Common myeloid progenitor, CD34-positive (primary cell): ENCODE results near the gene TOP2B.

Source experiments
- CTCF ChIA-PET: fragments of 350-600 bp; sonication (Branson Sonifier 250); formaldehyde crosslinking; loops from one replicate; lab custom pipeline; 2021; ENCODE audit warnings: antibody characterized with exemption; lab: Charles Lee
- POLR2A ChIA-PET: fragments of 350-600 bp; sonication (Branson Sonifier 250); formaldehyde crosslinking; loops from one replicate; lab custom pipeline; 2021; ENCODE audit warnings: antibody characterized with exemption; lab: Charles Lee
- DNase-seq, 3 donors: peaks; one replicate each; pipeline versions ENCODE4 v3.0.0 to v3.0.0-alpha.2; 2013
- H3K27ac ChIP-seq, 2 experiments: 1 replicate in 1 of 2; 2 replicates in 1 of 2; pipeline ENCODE4 v1.7.0; 2013; ENCODE audit warnings: inconsistent platforms in 2 of 2, low read length in 2 of 2, mild to moderate bottlenecking in 2 of 2, low read depth in 1 of 2, moderate library complexity in 1 of 2; ENCODE audit not compliant: severe bottlenecking in 2 of 2, insufficient read depth in 1 of 2, poor library complexity in 1 of 2
- H3K27me3 ChIP-seq, 5 experiments: replicated peaks in 2 of 5; 1 replicate in 3 of 5; 2 replicates in 2 of 5; pipeline versions ENCODE4 v1.6.1 to v1.7.0; 2013; ENCODE audit warnings: low read length in 4 of 5, mild to moderate bottlenecking in 2 of 5, moderate library complexity in 2 of 5, inconsistent platforms in 1 of 5; ENCODE audit not compliant: insufficient read depth in 5 of 5, control insufficient read depth in 4 of 5
- H3K36me3 ChIP-seq, 4 experiments: 1 replicate in 2 of 4; 2 replicates in 2 of 4; pipeline versions ENCODE4 v1.6.1 to v1.7.0; 2013; ENCODE audit warnings: low read length in 3 of 4, control low read depth in 1 of 4, mild to moderate bottlenecking in 1 of 4; ENCODE audit not compliant: control insufficient read depth in 4 of 4, insufficient read depth in 4 of 4
- H3K4me1 ChIP-seq, 4 experiments: 1 replicate in 3 of 4; 2 replicates in 1 of 4; pipeline versions ENCODE4 v1.6.1 to v1.7.1; 2013; ENCODE audit warnings: low read length in 3 of 4, mild to moderate bottlenecking in 3 of 4, control low read depth in 1 of 4, inconsistent platforms in 1 of 4, moderate library complexity in 1 of 4; ENCODE audit not compliant: control insufficient read depth in 4 of 4, insufficient read depth in 4 of 4; ENCODE audit errors: control extremely low read depth in 1 of 4
- H3K4me3 ChIP-seq, 7 experiments: 1 replicate in 4 of 7; 2 replicates in 3 of 7; pipeline versions ENCODE4 v1.5.1 to v1.7.0; 2013; ENCODE audit warnings: mild to moderate bottlenecking in 7 of 7, low read length in 6 of 7, moderate library complexity in 6 of 7, inconsistent platforms in 2 of 7, low read depth in 2 of 7, control low read depth in 1 of 7; ENCODE audit not compliant: insufficient read depth in 4 of 7, control insufficient read depth in 1 of 7; ENCODE audit errors: extremely low read depth in 1 of 7
- H3K9me3 ChIP-seq, 5 experiments: 1 replicate in 4 of 5; 2 replicates in 1 of 5; pipeline versions ENCODE4 v1.6.1 to v1.7.1; 2013; ENCODE audit warnings: low read length in 4 of 5, mild to moderate bottlenecking in 2 of 5, inconsistent platforms in 1 of 5, low read depth in 1 of 5, moderate library complexity in 1 of 5; ENCODE audit not compliant: control insufficient read depth in 4 of 5, insufficient read depth in 2 of 5; ENCODE audit errors: control extremely low read depth in 1 of 5
- WGBS: methylation state at CpG from one replicate; pipeline ENCODE4 v1.1.5; 2013; ENCODE audit not compliant: insufficient coverage; 5-methylcytosine and 5-hydroxymethylcytosine counted together

Gene TOP2B

DNA sequence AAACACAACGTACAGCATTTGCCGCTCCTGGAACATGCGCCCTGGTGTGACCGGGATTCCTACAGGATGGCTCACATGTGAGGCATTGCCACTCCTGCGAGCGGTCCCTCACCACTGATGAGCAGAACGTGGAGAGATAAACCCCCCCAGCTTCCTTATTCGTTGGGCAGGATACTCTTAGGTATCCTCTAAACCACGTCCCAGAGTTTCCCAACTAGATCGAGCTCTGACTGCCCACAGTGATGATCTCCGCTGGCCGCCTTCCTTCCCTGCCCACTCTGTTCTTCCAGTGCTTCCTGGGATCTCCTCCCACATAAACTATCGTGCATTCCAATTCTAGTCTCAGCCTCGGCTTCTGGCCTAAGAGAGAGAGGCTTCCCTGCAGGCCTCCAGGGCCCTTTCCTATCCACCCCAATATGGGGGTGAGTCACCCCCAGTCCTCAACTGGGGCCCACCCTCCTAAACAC, 91.8 kb downstream of the TOP2B start:
- no peak overlapping the region for H3K27ac ChIP-seq

GRCh38 chr3:25572336-25572735, 92.4 kb downstream of the TOP2B start:
- Histone ChIP-seq H3K4me1 (no peaks in the 10 kb centered on the region), H3K9me3 (no peaks in the 10 kb centered on the region), H3K36me3 (no peaks in the 10 kb centered on the region), H3K4me3 (no peak overlapping the region), H3K27me3 (peaks cover 0 to 3% (median 0%) of the 10 kb centered on the region in 5 experiments), H3K27ac (no peak overlapping the region)
- CTCF ChIA-PET, result interaction anchor here (1.4 kb wide), 1 partner anchor 9 kb away, joined by 4 read pairs; no protein-coding TSS in a partner anchor
- WGBS, result 100% methylated on average over 1 of the region's 3 CpGs
- POLR2A ChIA-PET, result no interaction called here
- DNase-seq, result no peak

More for the DNA sequence above, 91.8 kb downstream of the TOP2B start:
- Histone ChIP-seq H3K4me3 (no peak overlapping the region), H3K27me3 (peaks cover 0 to 3% (median 0%) of the 10 kb centered on the region in 5 experiments), H3K4me1 (no peaks in the 10 kb centered on the region), H3K9me3 (no peaks in the 10 kb centered on the region), H3K36me3 (no peaks in the 10 kb centered on the region)
- CTCF ChIA-PET, result interaction anchor here (1.4 kb wide), 1 partner anchor 8 kb away, joined by 4 read pairs; no protein-coding TSS in a partner anchor
- no peak for DNase-seq
- WGBS, result 87% methylated on average over 14 of the region's 14 CpGs
- POLR2A ChIA-PET, result no interaction called here

GRCh38 chr3:25571285-25571684, 93.4 kb downstream of the TOP2B start:
- Histone ChIP-seq H3K4me3 (no peak overlapping the region), H3K9me3 (no peaks in the 10 kb centered on the region), H3K27ac (no peak overlapping the region), H3K36me3 (no peaks in the 10 kb centered on the region), H3K4me1 (no peaks in the 10 kb centered on the region), H3K27me3 (peaks cover 0 to 3% (median 0%) of the 10 kb centered on the region in 5 experiments)
- CTCF ChIA-PET, result interaction anchor here (1.1 to 1.4 kb wide), 2 partner anchors 11 to 23 kb away, joined by 3 read pairs; no protein-coding TSS in a partner anchor
- WGBS, result 100% methylated on average over 6 of the region's 6 CpGs
- no peak for DNase-seq
- POLR2A ChIA-PET, result interaction anchor here (0.5 kb wide), 1 partner anchor 89 kb away, joined by 5 read pairs; no protein-coding TSS in a partner anchor

- no peaks in the 10 kb centered on the region for H3K9me3 ChIP-seq
- no peak for DNase-seq
- H3K4me1 ChIP-seq, result no peaks in the 10 kb centered on the region
- H3K4me3 ChIP-seq, result no peak overlapping the region
- ChIA-PET POLR2A (no interaction called here), CTCF (no interaction called here)
- no peaks in the 10 kb centered on the region for H3K36me3 ChIP-seq
- H3K27me3 ChIP-seq, result no peaks in the 10 kb centered on the region
- H3K27ac ChIP-seq, result no peak overlapping the region
- 99% methylated on average over 9 of the region's 10 CpGs for WGBS
These were observed 96.1 kb downstream of the TOP2B start for GRCh38 chr3:25568525-25569078.

- H3K27ac ChIP-seq, result no peak overlapping the region
- H3K9me3 ChIP-seq, result no peaks in the 10 kb centered on the region
- DNase-seq, result no peak
- POLR2A ChIA-PET, result no interaction called here
- H3K4me1 ChIP-seq, result no peaks in the 10 kb centered on the region
- 93% methylated on average over 8 of the region's 14 CpGs for WGBS
- CTCF ChIA-PET, result no interaction called here
- H3K27me3 ChIP-seq, result no peaks in the 10 kb centered on the region
- H3K36me3 ChIP-seq, result no peaks in the 10 kb centered on the region
- no peak overlapping the region for H3K4me3 ChIP-seq
These were observed 96.7 kb downstream of the TOP2B start for GRCh38 chr3:25567806-25568524.

- POLR2A ChIA-PET, result no interaction called here
- no peaks in the 10 kb centered on the region for H3K9me3 ChIP-seq
- no peaks in the 10 kb centered on the region for H3K4me1 ChIP-seq
- CTCF ChIA-PET, result no interaction called here
- H3K27me3 ChIP-seq, result no peaks in the 10 kb centered on the region
- WGBS, result 89% methylated on average over 7 of the region's 10 CpGs
- no peaks in the 10 kb centered on the region for H3K36me3 ChIP-seq
- H3K4me3 ChIP-seq, result no peak overlapping the region
- H3K27ac ChIP-seq, result no peak overlapping the region
- DNase-seq, result no peak
These were observed 97.3 kb downstream of the TOP2B start for GRCh38 chr3:25567388-25567787.

- Histone ChIP-seq H3K4me3 (no peak overlapping the region), H3K27ac (no peak overlapping the region), H3K36me3 (no peaks in the 10 kb centered on the region), H3K27me3 (no peaks in the 10 kb centered on the region), H3K9me3 (no peaks in the 10 kb centered on the region), H3K4me1 (no peaks in the 10 kb centered on the region)
- DNase-seq, result no peak
- WGBS, result 95% methylated on average over 4 of the region's 5 CpGs
- ChIA-PET CTCF (no interaction called here), POLR2A (no interaction called here)
These were observed 98.3 kb downstream of the TOP2B start for GRCh38 chr3:25566358-25566920.
